OCI-M1 (cell line): Measurements from ENCODE around the gene CALML4.

ENCODE experiments used
- DNase-seq: peaks from one replicate; lab custom pipeline; 2025; lab: John Stamatoyannopoulos, UW

The CALML4 gene

DNA sequence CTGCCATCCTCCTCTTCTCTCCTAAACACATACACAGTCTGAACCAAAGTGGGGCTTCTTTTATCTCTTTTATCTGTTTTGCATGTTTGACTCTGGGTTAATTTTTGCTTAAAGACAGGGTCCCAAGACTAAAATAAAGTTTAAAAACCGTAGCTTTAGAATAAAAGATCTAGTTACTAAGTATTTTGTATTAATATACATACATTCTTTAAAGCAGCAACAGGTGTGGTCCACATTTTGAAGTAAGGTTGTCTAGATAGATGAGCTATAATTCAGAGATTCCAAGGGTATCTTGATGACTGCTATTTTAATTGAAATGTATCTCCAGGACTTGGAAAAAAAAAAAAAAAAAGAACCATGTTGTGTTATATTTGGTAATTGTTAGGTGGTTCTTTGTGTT lies 61.3 kb downstream of the CALML4 start:
- DNase-seq, result no peak

DNA sequence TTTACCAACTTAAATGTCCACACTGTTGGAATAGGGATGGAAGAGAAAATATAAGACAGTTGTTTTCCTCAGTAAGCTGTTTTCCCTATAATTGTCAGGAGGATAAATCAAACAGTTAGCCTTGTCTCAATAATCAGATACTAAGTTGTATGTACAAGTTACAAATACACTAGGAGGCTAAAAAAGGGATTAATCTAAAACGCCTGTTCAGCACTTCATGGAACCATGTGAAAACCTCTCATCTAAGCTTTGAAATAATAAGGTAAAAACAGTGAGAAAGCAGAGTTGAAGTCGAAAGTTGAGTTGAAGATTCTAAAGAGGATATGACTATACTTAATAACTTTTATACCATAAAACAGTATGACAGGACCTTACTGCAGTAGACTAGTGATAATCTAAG lies 62.0 kb downstream of the CALML4 start:
- no peak for DNase-seq
